Measurements from ENCODE around the gene PIK3C2G.

PIK3C2G gene

DNA sequence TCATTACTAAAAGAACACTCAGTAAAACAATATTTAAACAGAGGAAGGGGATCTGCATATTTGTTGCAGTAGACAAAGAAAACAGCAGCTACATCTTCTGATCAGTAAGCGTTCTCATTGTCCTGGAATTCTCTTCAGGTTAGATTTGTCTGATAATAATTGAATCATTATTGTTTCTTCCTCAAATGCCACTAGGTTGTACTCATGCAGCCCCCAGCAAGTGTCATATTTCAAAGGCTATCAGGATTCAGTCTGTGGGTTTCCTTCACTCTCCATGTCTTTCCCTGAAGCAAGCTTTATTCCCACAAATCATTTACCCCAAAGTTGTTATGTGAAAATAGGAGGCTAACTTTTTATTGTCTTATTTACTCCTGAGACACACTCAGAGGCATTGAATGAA lies 14.7 kb downstream of the PIK3C2G start:
- TF ChIP-seq, protein P1, sequence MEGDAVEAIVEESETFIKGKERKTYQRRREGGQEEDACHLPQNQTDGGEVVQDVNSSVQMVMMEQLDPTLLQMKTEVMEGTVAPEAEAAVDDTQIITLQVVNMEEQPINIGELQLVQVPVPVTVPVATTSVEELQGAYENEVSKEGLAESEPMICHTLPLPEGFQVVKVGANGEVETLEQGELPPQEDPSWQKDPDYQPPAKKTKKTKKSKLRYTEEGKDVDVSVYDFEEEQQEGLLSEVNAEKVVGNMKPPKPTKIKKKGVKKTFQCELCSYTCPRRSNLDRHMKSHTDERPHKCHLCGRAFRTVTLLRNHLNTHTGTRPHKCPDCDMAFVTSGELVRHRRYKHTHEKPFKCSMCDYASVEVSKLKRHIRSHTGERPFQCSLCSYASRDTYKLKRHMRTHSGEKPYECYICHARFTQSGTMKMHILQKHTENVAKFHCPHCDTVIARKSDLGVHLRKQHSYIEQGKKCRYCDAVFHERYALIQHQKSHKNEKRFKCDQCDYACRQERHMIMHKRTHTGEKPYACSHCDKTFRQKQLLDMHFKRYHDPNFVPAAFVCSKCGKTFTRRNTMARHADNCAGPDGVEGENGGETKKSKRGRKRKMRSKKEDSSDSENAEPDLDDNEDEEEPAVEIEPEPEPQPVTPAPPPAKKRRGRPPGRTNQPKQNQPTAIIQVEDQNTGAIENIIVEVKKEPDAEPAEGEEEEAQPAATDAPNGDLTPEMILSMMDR (IDR thresholded peaks at IDR 0.05): no peak
- no peak for TF ChIP-seq ZFX (IDR thresholded peaks at IDR 0.05; ENCODE audit: borderline replicate concordance)
- no peak overlapping the region for H3K27ac ChIP-seq

DNA sequence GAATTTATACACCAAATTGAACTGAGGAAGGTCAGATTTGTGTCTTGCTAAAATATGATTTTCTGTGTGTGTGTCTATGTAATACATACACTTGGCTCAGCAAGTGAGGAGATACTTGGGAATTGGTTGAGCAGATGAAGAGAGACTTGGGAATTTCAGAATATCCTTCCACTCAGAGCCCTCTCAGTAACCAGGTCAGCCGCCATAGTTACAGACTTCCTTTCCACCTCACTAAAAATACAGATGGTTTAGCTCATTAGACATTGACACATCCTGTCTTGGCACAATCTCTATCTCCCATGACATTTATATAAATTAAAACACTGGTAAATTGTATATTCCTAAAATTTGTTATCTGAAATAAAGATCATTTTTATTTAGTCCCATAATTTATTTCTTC lies 15.9 kb downstream of the PIK3C2G start:
- TF ChIP-seq, protein P1 (IDR thresholded peaks at IDR 0.05): no peak
- no peak overlapping the region for H3K27ac ChIP-seq

DNA sequence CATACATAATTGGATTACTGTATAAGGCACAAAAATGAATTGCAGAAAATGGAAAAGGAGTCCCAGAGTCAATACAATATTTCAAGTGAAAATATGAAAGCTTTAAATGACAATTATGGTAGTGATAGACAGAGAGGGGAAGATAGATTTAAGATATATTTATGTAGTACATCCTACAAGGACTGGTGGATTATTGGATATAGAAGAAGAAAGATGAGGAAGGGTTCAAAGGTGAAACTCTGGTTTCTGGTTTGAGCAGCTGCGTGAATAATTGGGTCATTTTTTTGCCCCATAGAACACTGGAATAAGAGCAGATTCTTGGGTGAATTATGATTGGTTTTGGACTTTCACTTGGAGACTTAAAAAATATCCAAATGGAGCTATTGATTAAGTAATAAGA lies 19.4 kb downstream of the PIK3C2G start:
- no peak overlapping the region for H3K27ac ChIP-seq
- TF ChIP-seq ZFX (IDR thresholded peaks at IDR 0.05; ENCODE audit: borderline replicate concordance): no peak
- TF ChIP-seq, protein P1 (IDR thresholded peaks at IDR 0.05): no peak

DNA sequence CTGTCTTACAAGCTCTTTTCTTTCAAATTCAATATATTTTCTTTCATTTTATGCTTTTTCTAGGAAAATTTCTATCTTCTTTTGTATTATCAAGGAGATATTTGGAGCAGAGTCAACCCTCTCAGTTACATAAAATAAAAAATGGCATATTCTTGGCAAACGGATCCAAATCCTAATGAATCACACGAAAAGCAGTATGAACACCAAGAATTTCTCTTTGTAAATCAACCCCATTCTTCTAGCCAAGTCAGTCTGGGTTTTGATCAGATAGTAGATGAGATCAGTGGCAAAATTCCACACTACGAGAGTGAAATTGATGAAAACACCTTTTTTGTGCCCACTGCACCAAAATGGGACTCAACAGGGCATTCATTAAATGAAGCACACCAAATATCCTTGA lies 20.6 kb downstream of the PIK3C2G start:
- TF ChIP-seq, protein P1 (IDR thresholded peaks at IDR 0.05): no peak
- TF ChIP-seq ZFX (IDR thresholded peaks at IDR 0.05; ENCODE audit: borderline replicate concordance): no peak
- no peak overlapping the region for H3K27ac ChIP-seq

DNA sequence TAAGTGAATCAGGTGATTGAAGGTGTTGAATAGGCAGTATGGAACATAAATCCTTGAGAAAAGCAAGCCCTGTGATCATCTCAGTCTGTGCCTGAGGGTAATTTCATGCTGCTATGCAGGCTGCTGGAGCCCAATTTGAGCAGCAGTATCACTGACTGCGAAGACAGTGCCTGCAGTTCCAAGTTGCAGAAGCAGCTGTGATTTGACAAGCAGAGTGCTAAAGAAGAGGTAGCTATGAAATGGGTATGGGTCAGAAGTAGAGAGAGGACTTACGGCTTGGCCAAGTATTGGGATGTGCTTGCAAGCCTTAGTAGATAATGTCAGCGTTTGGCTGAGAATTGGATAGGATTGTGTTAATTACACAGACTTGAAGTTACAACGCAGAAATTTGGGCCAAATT lies 22.5 kb downstream of the PIK3C2G start:
- no peak overlapping the region for H3K27ac ChIP-seq
- TF ChIP-seq, protein P1 (IDR thresholded peaks at IDR 0.05): no peak
- no peak for TF ChIP-seq ZFX (IDR thresholded peaks at IDR 0.05; ENCODE audit: borderline replicate concordance)

DNA sequence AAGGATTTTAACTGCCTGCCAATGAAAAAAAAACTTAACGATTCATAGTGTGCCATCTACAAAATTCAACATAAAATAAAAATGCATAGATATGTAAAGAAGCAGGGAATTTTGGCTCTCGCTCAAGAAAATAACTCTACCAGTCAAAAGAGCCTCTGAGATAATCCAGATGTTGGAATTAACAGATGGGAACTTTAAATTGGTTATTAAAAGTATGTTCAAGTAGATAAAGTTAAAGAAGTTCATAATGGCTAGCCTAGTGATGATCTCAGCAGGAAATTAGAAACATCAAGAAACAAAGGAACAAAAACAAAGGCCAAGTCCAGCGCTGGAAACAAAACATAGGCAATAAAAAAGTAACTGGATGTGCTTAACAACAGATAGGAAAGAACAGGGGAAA lies 23.1 kb downstream of the PIK3C2G start:
- H3K27ac ChIP-seq: no peak overlapping the region
- TF ChIP-seq ZFX (IDR thresholded peaks at IDR 0.05; ENCODE audit: borderline replicate concordance): no peak
- TF ChIP-seq, protein P1 (IDR thresholded peaks at IDR 0.05): no peak

DNA sequence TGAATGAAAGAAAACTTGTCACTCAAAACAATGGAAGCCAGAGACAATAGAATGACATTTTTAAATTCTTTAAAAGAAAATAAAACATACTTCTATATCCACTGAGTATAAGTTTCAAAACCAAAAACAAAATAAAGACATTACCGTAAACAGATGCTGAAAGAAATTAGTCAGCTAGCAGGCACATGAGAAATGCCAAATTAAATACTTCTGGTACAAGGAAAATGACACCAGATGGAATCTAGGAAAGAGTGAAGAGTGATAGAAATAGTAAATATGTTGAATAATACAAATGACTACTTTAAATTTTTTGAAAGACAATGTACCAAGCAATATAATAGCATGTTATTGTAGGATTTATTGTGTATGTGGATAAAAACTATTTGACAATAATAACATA lies 23.8 kb downstream of the PIK3C2G start:
- no peak overlapping the region for H3K27ac ChIP-seq
- no peak for TF ChIP-seq ZFX (IDR thresholded peaks at IDR 0.05; ENCODE audit: borderline replicate concordance)
- TF ChIP-seq, protein P1 (IDR thresholded peaks at IDR 0.05): no peak
